ENCODE results near the gene SELENOF. TPM values are rescaled to one million over a fixed set of nuclear protein-coding genes. Genes with fewer than 3 reads are reported as not detected.
A peak's percentile ranks its signal among the peaks of the same experiment; 100 is the strongest.

Gene SELENOF
- polyA plus RNA-seq, 2 of the 4 experiments (the other 2 are of a cell fraction) = 166 to 311 TPM

GRCh38 chr1:86912281-86912900 is 1.5 kb downstream of the SELENOF start:
- 61% methylated on average over 6 of the region's 6 CpGs for WGBS (ENCODE audit: missing lambda C conversion rate)
- FAIRE-seq = no peak
- Histone ChIP-seq H3K4me3 (peak overlapping the region; percentile 81), H3K27ac (0 out of 6 replicates have a peak overlapping the region, but pooled peaks of 1 of the 2 experiments have one; percentile 91), H3K4me1 (peaks cover 16% of the 10 kb centered on the region), H3K4me2 (peak overlapping the region; percentile 99), H3K9me3 (no peaks in the 10 kb centered on the region)
- CTCF ChIA-PET = interaction anchor here (1.0 to 1.8 kb wide), 2 partner anchors 52 to 79 kb away, joined by 3 to 8 read pairs; no protein-coding TSS in a partner anchor
- DNase-seq (ENCODE audit: low read depth in 1 of 2, low spot score in 1 of 2) = no peak
- POLR2A ChIA-PET = interaction anchor here (1.7 kb wide), 1 partner anchor 79 kb away, joined by 3 read pairs; no protein-coding TSS in a partner anchor
- ATAC-seq = no peak
- no peak for TF ChIP-seq CEBPB (IDR thresholded peaks at IDR 0.05)
- no peak for TF ChIP-seq POLR2AphosphoS2 (conservative IDR thresholded peaks at IDR 0.05; ENCODE audit: low read length)
- TF ChIP-seq REST (IDR thresholded peaks at IDR 0.05) = no peak

- H3K4me3 ChIP-seq = no peak overlapping the region
- H3K9me3 ChIP-seq = no peaks in the 10 kb centered on the region
- ChIA-PET POLR2A (no interaction called here), CTCF (no interaction called here)
- no peak for FAIRE-seq
- 94% methylated on average over 2 of the region's 2 CpGs for WGBS (ENCODE audit: missing lambda C conversion rate)
- no peak overlapping the region for H3K4me2 ChIP-seq
- H3K27ac ChIP-seq = no peak overlapping the region
- no peak for DNase-seq (ENCODE audit: low read depth in 1 of 2, low spot score in 1 of 2)
- no peaks in the 10 kb centered on the region; the same call in 2 of the 3 replicates for H3K4me1 ChIP-seq
- TF ChIP-seq E2F6 (IDR thresholded peaks at IDR 0.05; ENCODE audit: borderline replicate concordance, low read depth) (no peak), BHLHE40 (IDR thresholded peaks at IDR 0.05; ENCODE audit: low read depth, low read length) (no peak), REST (IDR thresholded peaks at IDR 0.05) (no peak), KDM1A (IDR thresholded peaks at IDR 0.05; ENCODE audit: low read depth) (no peak), ZSCAN20 (CRISPR knock-in tag; IDR thresholded peaks at IDR 0.05) (no peak), POLR2A (IDR thresholded peaks at IDR 0.05; ENCODE audit: low read length) (no peak), EHMT2 (IDR thresholded peaks at IDR 0.05; ENCODE audit: low read depth) (no peak), ZNF302 (CRISPR knock-in tag; IDR thresholded peaks at IDR 0.05) (no peak), HOXA7 (CRISPR knock-in tag; IDR thresholded peaks at IDR 0.05) (no peak), FOXS1 (CRISPR knock-in tag; IDR thresholded peaks at IDR 0.05) (no peak), JUN (IDR thresholded peaks at IDR 0.05) (no peak), RFX5 (IDR thresholded peaks at IDR 0.05) (no peak), ESRRA (IDR thresholded peaks at IDR 0.05; ENCODE audit: borderline replicate concordance, low read length) (no peak), EHF (CRISPR knock-in tag; IDR thresholded peaks at IDR 0.05) (no peak), POLR2AphosphoS2 (conservative IDR thresholded peaks at IDR 0.05; ENCODE audit: low read length) (no peak), HOXB13 (CRISPR knock-in tag; IDR thresholded peaks at IDR 0.05; ENCODE audit: low read depth) (no peak)
- ATAC-seq = no peak
These were observed 7.5 kb downstream of the SELENOF start for GRCh38 chr1:86906419-86906818.

Measured in A549 (cell line).